Peyer's patch (tissue), 4 donors: ENCODE measurements around the gene CPXM1. TPM values are rescaled to one million over a fixed set of nuclear protein-coding genes. Genes with fewer than 3 reads are reported as not detected.

Source experiments
- DNase-seq, 3 donors: peaks; one replicate each; pipeline ENCODE4 v3.0.0-alpha.2; 2017 to 2019
- H3K27ac ChIP-seq, 4 donors: fragments of 200-600 bp; sonication (generic); one replicate each; pipeline ENCODE4 v1.5.1; 2016 to 2019
- H3K27me3 ChIP-seq, 2 donors: fragments of 200-600 bp; sonication (generic); one replicate each; pipeline ENCODE4 v1.5.1; 2019
- H3K36me3 ChIP-seq, 3 donors: fragments of 200-600 bp; sonication (generic); one replicate each; pipeline ENCODE4 v1.5.1; 2016 to 2019
- H3K4me1 ChIP-seq, 4 donors: fragments of 200-600 bp; sonication (generic); one replicate each; pipeline ENCODE4 v1.5.1; 2016 to 2019
- H3K4me3 ChIP-seq, 4 donors: fragments of 200-600 bp; sonication (generic); 1 replicate in 3 of 4; 2 replicates in 1 of 4; pipeline ENCODE4 v1.5.1; 2016 to 2019; ENCODE audit warnings: mild to moderate bottlenecking in 1 of 4
- H3K9me3 ChIP-seq, 4 donors: fragments of 200-600 bp; sonication (generic); one replicate each; pipeline ENCODE4 v1.5.1; 2016 to 2019; ENCODE audit warnings: mild to moderate bottlenecking in 1 of 4
- CTCF ChIP-seq, 6 experiments: fragments of 450-650 bp in 4 of 6; fragments of 200-600 bp in 2 of 6; sonication (generic) in 1 of 6; IDR thresholded peaks; one replicate each; pipeline ENCODE4 v1.5.1; 2017 to 2019; ENCODE audit warnings: antibody characterized with exemption in 6 of 6, mild to moderate bottlenecking in 3 of 6, moderate library complexity in 1 of 6
- POLR2A ChIP-seq, 2 donors: fragments of 450-650 bp; IDR thresholded peaks; one replicate each; pipeline ENCODE4 v1.5.1; 2017; ENCODE audit warnings: antibody characterized with exemption in 2 of 2, mild to moderate bottlenecking in 2 of 2, moderate library complexity in 2 of 2
- total RNA-seq, 4 donors: library from RNA; depleted of rRNA; stranded (reverse); fragments of >200 nt; gene quantifications; one replicate each; pipeline ENCODE4 v1.1.0, GENCODE V29; 2016

Gene CPXM1
- total RNA-seq, 4 donors from 2014 or later: 1.1 to 2.5 (median 1.2) TPM; not detected in 1

DNA sequence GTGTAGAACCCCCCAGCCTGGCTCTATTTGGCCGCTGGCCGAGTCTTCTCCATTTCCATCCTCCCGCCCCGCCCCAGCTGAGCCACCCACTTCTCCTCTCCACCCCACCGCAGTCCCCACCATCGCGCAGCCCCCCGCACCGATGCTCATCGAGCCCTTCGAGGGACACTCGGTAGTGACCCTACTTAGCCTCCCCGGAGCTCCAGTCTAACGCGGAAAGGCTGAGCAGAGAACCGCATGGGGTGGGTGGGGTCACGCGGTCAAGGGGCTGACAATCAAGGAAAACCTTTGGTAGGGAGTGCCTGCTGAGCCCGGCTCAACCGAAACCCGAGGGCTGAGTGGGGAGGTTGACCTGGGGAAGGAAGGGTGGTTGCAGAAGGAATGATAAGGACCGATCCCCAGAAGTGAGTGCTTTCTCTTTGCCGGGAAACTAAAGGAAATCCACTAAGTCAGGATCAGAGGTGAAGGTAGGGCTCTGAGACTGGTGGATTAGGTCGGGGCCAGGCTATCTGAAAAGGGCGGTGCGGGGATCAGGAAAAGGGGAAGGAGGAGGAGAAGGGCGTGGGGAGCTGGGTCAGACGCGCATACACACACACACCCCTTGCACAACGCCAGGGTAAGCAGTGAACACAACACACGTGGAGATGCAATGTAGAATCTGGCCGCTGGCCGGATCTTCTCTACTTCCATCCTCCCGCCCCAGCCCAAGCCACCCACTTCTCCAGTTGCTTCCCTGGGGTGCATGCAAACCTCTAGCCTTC, 49.8 kb downstream of the CPXM1 start:
- Histone ChIP-seq H3K9me3 (no peaks in the 10 kb centered on the region), H3K4me1 (peaks cover 3 to 38% (median 18%) of the 10 kb centered on the region in 4 donors), H3K27ac (peak overlapping the region in 2 of 4 donors; percentile 32 to 49), H3K4me3 (peak overlapping the region in 3 of 4 donors; percentile 16 to 64 (median 49)), H3K27me3 (no peaks in the 10 kb centered on the region), H3K36me3 (no peaks in the 10 kb centered on the region)
- TF ChIP-seq POLR2A (IDR thresholded peaks at IDR 0.05) (no peak), CTCF (IDR thresholded peaks at IDR 0.05) (peak in 1 of 6 experiments; percentile 2)
- DNase-seq: peak in 2 of 3 donors; percentile 57 to 64

GRCh38 chr20:2749951-2750490, 50.4 kb downstream of the CPXM1 start:
- H3K27ac ChIP-seq: no peak overlapping the region
- TF ChIP-seq CTCF (IDR thresholded peaks at IDR 0.05) (no peak), POLR2A (IDR thresholded peaks at IDR 0.05) (no peak)
- DNase-seq: peak in 2 of 3 donors; percentile 41 to 56
- no peak overlapping the region for H3K4me3 ChIP-seq
- peaks cover 3 to 38% (median 18%) of the 10 kb centered on the region in 4 donors for H3K4me1 ChIP-seq
- no peaks in the 10 kb centered on the region for H3K9me3 ChIP-seq
- no peaks in the 10 kb centered on the region for H3K27me3 ChIP-seq
- no peaks in the 10 kb centered on the region for H3K36me3 ChIP-seq

GRCh38 chr20:2749343-2749950, 51.0 kb downstream of the CPXM1 start:
- DNase-seq: no peak
- Histone ChIP-seq H3K4me1 (peaks cover 3 to 38% (median 18%) of the 10 kb centered on the region in 4 donors), H3K9me3 (no peaks in the 10 kb centered on the region), H3K4me3 (no peak overlapping the region), H3K36me3 (no peaks in the 10 kb centered on the region), H3K27me3 (no peaks in the 10 kb centered on the region), H3K27ac (no peak overlapping the region)
- TF ChIP-seq CTCF (IDR thresholded peaks at IDR 0.05) (no peak), POLR2A (IDR thresholded peaks at IDR 0.05) (no peak)

DNA sequence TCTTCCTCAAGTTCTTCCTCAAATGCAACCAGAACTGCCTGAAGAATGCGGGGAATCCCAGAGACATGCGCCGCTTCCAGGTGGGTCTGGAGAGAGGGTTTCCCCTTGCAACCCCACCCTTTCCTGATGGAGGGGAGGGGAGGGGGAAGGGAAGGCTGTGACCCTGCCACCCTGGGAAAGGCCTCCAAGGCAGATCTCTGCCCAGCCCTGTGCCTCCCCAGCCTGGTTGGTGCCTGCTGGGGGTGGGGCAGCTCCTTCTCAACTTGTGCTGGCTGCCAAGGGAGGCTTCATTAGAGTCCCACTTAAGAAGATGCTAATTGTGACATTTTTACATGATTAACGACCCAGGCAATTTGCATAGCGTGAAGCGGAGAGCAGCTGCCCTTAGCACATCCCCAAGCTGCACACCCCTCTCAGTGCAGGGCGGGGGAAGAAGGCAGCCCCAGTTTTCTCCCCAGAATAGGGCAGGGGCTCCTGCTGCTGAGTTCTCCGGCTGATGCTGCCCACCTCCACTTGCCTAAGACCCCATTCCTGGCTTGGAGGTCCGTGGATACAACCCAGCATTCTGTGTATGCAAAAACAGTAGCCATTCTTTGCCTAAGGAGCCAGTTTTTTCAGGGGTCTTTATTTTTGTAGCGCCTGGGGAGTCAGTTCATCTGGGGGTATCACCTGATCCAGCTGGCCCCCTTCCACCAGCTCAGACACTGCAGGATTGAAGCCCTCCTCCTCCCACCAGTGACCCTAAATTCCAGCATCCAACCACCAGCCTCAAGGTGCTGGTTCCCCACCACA, 51.7 kb downstream of the CPXM1 start:
- Histone ChIP-seq H3K4me1 (peaks cover 3 to 38% (median 18%) of the 10 kb centered on the region in 4 donors), H3K27me3 (no peaks in the 10 kb centered on the region), H3K27ac (no peak overlapping the region), H3K36me3 (no peaks in the 10 kb centered on the region), H3K9me3 (no peaks in the 10 kb centered on the region), H3K4me3 (no peak overlapping the region)
- DNase-seq: no peak
- TF ChIP-seq POLR2A (IDR thresholded peaks at IDR 0.05): no peak
- TF ChIP-seq CTCF (IDR thresholded peaks at IDR 0.05): no peak

DNA sequence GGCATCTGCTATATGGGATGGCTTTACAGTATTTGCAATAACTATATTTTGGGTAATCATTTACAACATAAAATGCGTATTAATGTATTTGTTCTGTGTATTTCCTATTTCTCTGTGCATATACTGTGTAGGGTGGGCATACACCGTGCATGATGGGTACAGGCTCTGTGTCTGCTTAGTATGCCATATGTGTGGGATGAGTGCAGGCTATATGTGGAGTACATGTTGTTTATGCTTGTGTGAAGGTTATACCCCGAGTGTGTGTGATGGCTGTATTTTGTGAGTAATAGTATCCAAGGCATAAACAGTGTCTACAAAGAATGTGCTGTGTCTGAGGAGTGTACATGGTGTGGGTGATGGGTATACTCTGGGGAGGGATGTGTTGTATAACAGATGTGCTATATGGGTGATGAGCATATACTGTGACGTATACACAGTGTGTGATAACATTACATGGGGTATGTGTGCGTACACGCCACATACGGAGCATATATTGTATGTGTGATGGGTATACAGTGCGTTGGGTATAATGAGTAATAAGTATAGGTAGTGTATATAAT, 52.7 kb downstream of the CPXM1 start:
- Histone ChIP-seq H3K27me3 (no peaks in the 10 kb centered on the region), H3K36me3 (no peaks in the 10 kb centered on the region), H3K4me1 (peaks cover 3 to 35% (median 17%) of the 10 kb centered on the region in 4 donors), H3K4me3 (no peak overlapping the region), H3K9me3 (no peaks in the 10 kb centered on the region), H3K27ac (no peak overlapping the region)
- no peak for DNase-seq
- TF ChIP-seq CTCF (IDR thresholded peaks at IDR 0.05) (no peak), POLR2A (IDR thresholded peaks at IDR 0.05) (no peak)
